Measurements from ENCODE around the gene GOSR2.

GRCh38 chr17:46948544-46948943, 25.6 kb downstream of the GOSR2 start:
- TF ChIP-seq EZH2phosphoT487 (IDR thresholded peaks at IDR 0.05; ENCODE audit: borderline replicate concordance) = no peak
- no peak for TF ChIP-seq CEBPB (IDR thresholded peaks at IDR 0.05; ENCODE audit: low read depth)
- no peak for TF ChIP-seq ATF3 (IDR thresholded peaks at IDR 0.05)
- TF ChIP-seq SP1 (IDR thresholded peaks at IDR 0.05; ENCODE audit: low read depth) = no peak
- TF ChIP-seq ZNF274 (IDR thresholded peaks at IDR 0.05; ENCODE audit: low read depth, low read length) = no peak
- TF ChIP-seq POLR2AphosphoS5 (IDR thresholded peaks at IDR 0.05; ENCODE audit: low read depth, low read length) = no peak
- TF ChIP-seq CTCF (IDR thresholded peaks at IDR 0.05 in 2 of 3, conservative IDR thresholded peaks at IDR 0.05 in 1 of 3; ENCODE audit: borderline replicate concordance in 1 of 3, insufficient read depth in 1 of 3, low read depth in 2 of 3, low read length in 2 of 3) = no peak
- TF ChIP-seq ZBTB33 (IDR thresholded peaks at IDR 0.05; ENCODE audit: extremely low read depth, insufficient replicate concordance, low read length) = no peak
- no peak for TF ChIP-seq POLR2A (IDR thresholded peaks at IDR 0.05; ENCODE audit: borderline replicate concordance, extremely low read depth, insufficient read depth, insufficient read length)
- no peak for TF ChIP-seq EZH2 (IDR thresholded peaks at IDR 0.05)
- TF ChIP-seq SIN3A (IDR thresholded peaks at IDR 0.05; ENCODE audit: low read depth) = no peak

Measured in HCT116 (cell line).